Kidney (tissue), 14 donors: Measurements from ENCODE around the gene APOL4. TPM values are rescaled to one million over a fixed set of nuclear protein-coding genes. Genes with fewer than 3 reads are reported as not detected.
"Not testable (repeated sequence)": the region's sequence is repeated elsewhere in the genome, so short reads cannot be mapped to it uniquely, and the experiment has no call there.

Experiments
- DNase-seq, 5 donors: peaks; one replicate each; pipeline ENCODE4 v3.0.0-alpha.2; 2013 to 2020
- FAIRE-seq: peaks from 2 replicates; lab custom pipeline; 2012; peaks lifted over from hg19 to GRCh38; lab: Jason Lieb, UNC
- H3K27ac ChIP-seq, 2 donors: one replicate each; pipeline ENCODE4 v1.7.0; 2013; ENCODE audit warnings: low read depth in 2 of 2, low read length in 2 of 2, inconsistent platforms in 1 of 2
- H3K27me3 ChIP-seq: one replicate; pipeline ENCODE4 v1.7.1; 2013; ENCODE audit warnings: low read length, inconsistent platforms; ENCODE audit not compliant: control insufficient read depth, insufficient read depth
- H3K36me3 ChIP-seq, 3 donors: one replicate each; pipeline versions ENCODE4 v1.7.0 to v1.7.1; 2013; ENCODE audit warnings: low read length in 3 of 3, control low read depth in 1 of 3, inconsistent platforms in 1 of 3; ENCODE audit not compliant: insufficient read depth in 3 of 3, control insufficient read depth in 2 of 3
- H3K4me1 ChIP-seq, 3 donors: one replicate each; pipeline versions ENCODE4 v1.7.0 to v1.7.1; 2013; ENCODE audit warnings: low read length in 3 of 3, inconsistent platforms in 1 of 3, low read depth in 1 of 3; ENCODE audit not compliant: control insufficient read depth in 2 of 3, insufficient read depth in 2 of 3
- H3K4me3 ChIP-seq, 3 donors: one replicate each; pipeline versions ENCODE4 v1.7.0 to v1.8.1; 2013; ENCODE audit warnings: low read length in 3 of 3, control low read depth in 1 of 3, inconsistent platforms in 1 of 3
- H3K9ac ChIP-seq, 3 donors: one replicate each; pipeline versions ENCODE4 v1.7.0 to v1.7.1; 2013; ENCODE audit warnings: low read length in 3 of 3, control low read depth in 1 of 3, inconsistent platforms in 1 of 3
- H3K9me3 ChIP-seq, 3 donors: one replicate each; pipeline versions ENCODE4 v1.7.0 to v1.7.1; 2013; ENCODE audit warnings: low read length in 3 of 3, control low read depth in 1 of 3, inconsistent platforms in 1 of 3; ENCODE audit not compliant: control insufficient read depth in 2 of 3, insufficient read depth in 1 of 3
- intact Hi-C: fragments of 100-400 bp; cut with DNase I; formaldehyde crosslinking; loops from one replicate; pipeline ENCODE4 v1.11.1; 2022
- polyA plus RNA-seq: library from polyadenylated mRNA; stranded (reverse); fragments of 350-450 nt; fragmentation: Illumina TruSeq; extraction: RNeasy Lipid Tissue Mini Kit (QIAGEN cat#74804); gene quantifications from one replicate; pipeline ENCODE4 v1.2.3, GENCODE V29; 2014; ENCODE audit warnings: low read depth, low replicate concordance; ENCODE audit not compliant: insufficient read depth
- total RNA-seq: library from RNA; stranded (reverse); fragmentation: NEBNext Ultra II Directional; extraction: Animal tissue kit (Norgen Biotek cat#: 25700); gene quantifications from one replicate; pipeline ENCODE4 v1.2.1, GENCODE V29; 2021
- TF ChIP-seq, protein P1 (sequence below): IDR thresholded peaks from 3 replicates; pipeline ENCODE4 v1.5.1; 2012; ENCODE audit warnings: mild to moderate bottlenecking, moderate library complexity, borderline replicate concordance; ENCODE audit not compliant: insufficient read depth; ENCODE audit errors: extremely low read depth
- donor health status: control.
- donor health status: control.
- donor health status: control.
- donor health status: control.
- donor health status: control.
- donor health status: DM: yes; HTN: yes; CAD: no.
- donor health status: Normal renal cell carcinoma (clear cell type).

APOL4 gene
- total and polyA plus RNA-seq, 2 donors from 2014 or later = 6.1 to 8.7 TPM

DNA sequence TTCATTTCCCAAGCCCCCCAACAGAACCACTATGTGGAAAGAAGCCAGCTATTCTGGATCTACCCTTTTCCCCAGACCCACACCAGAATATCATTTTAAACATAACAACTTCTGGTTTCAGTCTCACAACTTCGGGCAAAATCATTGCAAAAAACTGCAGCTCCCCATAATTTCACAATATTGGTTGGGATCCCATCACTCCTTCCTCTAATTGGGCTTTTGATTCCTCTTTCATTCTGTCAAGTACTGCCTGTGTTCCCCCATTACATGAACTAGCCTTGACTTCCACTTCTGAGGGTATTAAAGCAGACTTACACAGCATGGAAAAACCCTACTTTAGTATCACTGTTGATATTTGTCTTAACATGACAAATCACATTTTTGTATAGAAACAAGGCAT, 37.0 kb downstream of the APOL4 start:
- intact Hi-C loops = no loop called here
- Histone ChIP-seq H3K27ac (no peak overlapping the region), H3K27me3 (no peaks in the 10 kb centered on the region), H3K9me3 (no peaks in the 10 kb centered on the region), H3K36me3 (no peaks in the 10 kb centered on the region), H3K4me1 (no peaks in the 10 kb centered on the region), H3K9ac (no peak overlapping the region), H3K4me3 (no peak overlapping the region)
- DNase-seq (no peak), FAIRE-seq (no peak)
- TF ChIP-seq, protein P1, sequence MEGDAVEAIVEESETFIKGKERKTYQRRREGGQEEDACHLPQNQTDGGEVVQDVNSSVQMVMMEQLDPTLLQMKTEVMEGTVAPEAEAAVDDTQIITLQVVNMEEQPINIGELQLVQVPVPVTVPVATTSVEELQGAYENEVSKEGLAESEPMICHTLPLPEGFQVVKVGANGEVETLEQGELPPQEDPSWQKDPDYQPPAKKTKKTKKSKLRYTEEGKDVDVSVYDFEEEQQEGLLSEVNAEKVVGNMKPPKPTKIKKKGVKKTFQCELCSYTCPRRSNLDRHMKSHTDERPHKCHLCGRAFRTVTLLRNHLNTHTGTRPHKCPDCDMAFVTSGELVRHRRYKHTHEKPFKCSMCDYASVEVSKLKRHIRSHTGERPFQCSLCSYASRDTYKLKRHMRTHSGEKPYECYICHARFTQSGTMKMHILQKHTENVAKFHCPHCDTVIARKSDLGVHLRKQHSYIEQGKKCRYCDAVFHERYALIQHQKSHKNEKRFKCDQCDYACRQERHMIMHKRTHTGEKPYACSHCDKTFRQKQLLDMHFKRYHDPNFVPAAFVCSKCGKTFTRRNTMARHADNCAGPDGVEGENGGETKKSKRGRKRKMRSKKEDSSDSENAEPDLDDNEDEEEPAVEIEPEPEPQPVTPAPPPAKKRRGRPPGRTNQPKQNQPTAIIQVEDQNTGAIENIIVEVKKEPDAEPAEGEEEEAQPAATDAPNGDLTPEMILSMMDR = no peak

DNA sequence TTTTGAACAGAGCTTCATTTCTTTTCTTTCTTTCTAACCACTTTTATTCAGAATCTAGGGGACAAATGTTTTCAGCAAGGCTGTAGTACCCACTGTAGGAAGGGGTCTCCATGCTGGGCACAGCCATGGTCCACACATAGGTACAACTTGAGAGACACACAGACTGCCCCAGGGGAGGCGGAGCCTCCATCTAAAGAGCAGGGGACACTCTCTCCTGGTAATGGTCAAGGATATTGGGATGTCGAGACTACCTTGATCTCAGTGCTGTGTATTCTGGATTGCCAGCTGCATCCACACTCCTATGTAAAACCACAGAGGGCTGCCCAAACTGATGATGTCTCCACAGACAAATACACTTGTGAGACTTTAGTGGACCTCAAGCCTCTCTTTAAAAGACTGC, 38.1 kb downstream of the APOL4 start:
- intact Hi-C loops = no loop called here
- TF ChIP-seq, protein P1 = no peak
- Histone ChIP-seq H3K27ac (no peak overlapping the region), H3K9ac (no peak overlapping the region), H3K9me3 (no peaks in the 10 kb centered on the region), H3K4me1 (peaks cover 0 to 3% (median 0%) of the 10 kb centered on the region in 3 donors), H3K36me3 (no peaks in the 10 kb centered on the region), H3K27me3 (no peaks in the 10 kb centered on the region), H3K4me3 (no peak overlapping the region)
- no peak for FAIRE-seq
- DNase-seq = no peak

DNA sequence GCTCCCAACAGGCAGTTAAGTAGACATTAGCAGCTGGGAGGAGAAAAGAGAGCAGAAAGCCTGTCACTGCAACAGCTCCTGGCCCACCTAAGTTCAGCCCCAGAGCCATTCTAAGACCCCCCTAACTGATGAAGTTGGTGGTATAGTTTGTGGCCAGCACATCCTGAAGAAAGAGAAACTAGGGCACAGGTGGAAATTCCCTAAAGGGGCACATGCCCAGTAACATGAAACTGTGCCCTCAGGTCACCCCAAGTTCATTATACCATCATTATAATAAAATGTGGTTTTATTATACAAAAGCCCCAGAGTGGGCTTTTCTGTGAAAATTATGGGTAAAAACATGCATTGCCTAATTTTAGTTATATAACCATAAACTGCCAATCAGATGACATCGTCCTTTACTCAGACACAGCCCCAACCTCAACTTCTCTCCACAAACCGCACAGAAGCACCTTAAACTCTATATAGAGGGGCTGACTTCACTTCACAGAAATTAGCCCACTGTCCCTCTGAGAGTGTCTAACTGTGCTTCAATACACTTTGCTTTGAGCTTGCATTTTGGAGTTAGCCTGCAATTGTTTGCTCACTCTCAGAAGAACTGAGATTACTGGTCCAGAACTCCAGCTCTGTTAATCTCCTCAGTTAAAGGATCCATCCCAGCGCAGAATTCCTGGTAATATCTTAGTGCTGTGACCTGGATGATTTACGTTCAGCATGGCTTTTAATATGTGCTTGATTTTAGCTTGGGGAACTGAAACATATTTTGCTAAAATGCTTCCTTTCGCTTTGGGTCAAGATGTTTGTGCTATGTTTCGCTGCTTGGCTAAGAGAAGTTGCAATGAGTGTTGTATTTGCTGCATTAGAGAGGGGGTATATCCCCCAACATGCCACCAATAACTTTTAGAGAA, 39.2 kb downstream of the APOL4 start:
- intact Hi-C loops = no loop called here
- no peak overlapping the region for H3K27ac ChIP-seq

DNA sequence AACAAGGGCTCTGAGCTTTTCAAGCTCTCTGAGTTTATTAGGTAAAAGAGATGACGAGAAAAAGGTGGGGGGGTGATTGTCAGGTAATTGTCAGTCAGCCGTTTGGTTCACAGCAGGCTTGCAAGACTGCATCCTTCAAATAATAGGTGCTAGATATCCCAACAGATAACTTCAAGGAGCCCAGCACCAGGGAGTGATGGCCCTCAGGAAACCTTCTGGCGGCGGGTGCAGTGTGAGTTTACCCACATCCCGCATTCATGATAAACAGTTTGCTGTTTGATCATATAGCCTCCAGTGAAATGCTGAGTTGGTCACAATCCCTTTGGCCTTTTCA, 39.8 kb downstream of the APOL4 start:
- DNase-seq, H3K27ac ChIP-seq, H3K27me3 ChIP-seq, FAIRE-seq, intact Hi-C loops, H3K36me3 ChIP-seq, H3K4me1 ChIP-seq, H3K9me3 ChIP-seq, H3K9ac ChIP-seq, H3K4me3 ChIP-seq: not testable (repeated sequence)

More for the DNA sequence above, 39.2 kb downstream of the APOL4 start:
- Histone ChIP-seq H3K27me3 (no peaks in the 10 kb centered on the region), H3K4me3 (no peak overlapping the region), H3K4me1 (peaks cover 0 to 6% (median 0%) of the 10 kb centered on the region in 3 donors), H3K36me3 (no peaks in the 10 kb centered on the region), H3K9ac (no peak overlapping the region), H3K9me3 (no peaks in the 10 kb centered on the region)
- DNase-seq (no peak), FAIRE-seq (no peak)
- TF ChIP-seq, protein P1 = no peak
